Activated B cell treated with CpG ODN at 0.5 μM for 24 hours (primary cell): ENCODE data around the gene ADCY2. TPM values are rescaled to one million over a fixed set of nuclear protein-coding genes. Genes with fewer than 3 reads are reported as not detected.

Source experiments
- ATAC-seq: fragments of 200-7000 bp; cut with Tn5 transposase; one replicate; pipeline ENCODE4 v1.10.0; 2021; ENCODE audit warnings: low read depth, mild to moderate bottlenecking, moderate library complexity
- CTCF ChIA-PET: fragments of 350-600 bp; sonication (Branson Sonifier 250); formaldehyde crosslinking; loops from one replicate; lab custom pipeline; 2021; ENCODE audit warnings: antibody characterized with exemption; lab: Charles Lee
- POLR2A ChIA-PET: fragments of 350-600 bp; sonication (Branson Sonifier 250); formaldehyde crosslinking; loops from one replicate; lab custom pipeline; 2021; ENCODE audit warnings: antibody characterized with exemption; lab: Charles Lee
- DNase-seq: peaks from one replicate; pipeline ENCODE4 v3.0.0; 2022
- H3K27ac Mint-ChIP-seq: one replicate; pipeline ENCODE4 v1.8.0; 2020; ENCODE audit warnings: mixed read lengths
- H3K27me3 Mint-ChIP-seq: one replicate; pipeline ENCODE4 v1.8.0; 2021; ENCODE audit warnings: mixed read lengths
- H3K36me3 Mint-ChIP-seq: one replicate; pipeline ENCODE4 v1.8.0; 2021; ENCODE audit warnings: low read depth, mixed read lengths
- H3K4me1 Mint-ChIP-seq: one replicate; pipeline ENCODE4 v1.8.0; 2021; ENCODE audit warnings: mixed read lengths
- H3K4me3 Mint-ChIP-seq: one replicate; pipeline ENCODE4 v1.8.0; 2020; ENCODE audit warnings: mild to moderate bottlenecking, mixed read lengths
- H3K9me3 Mint-ChIP-seq: one replicate; pipeline ENCODE4 v1.8.0; 2020; ENCODE audit warnings: mixed read lengths
- intact Hi-C: fragments of 100-400 bp; cut with micrococcal nuclease; formaldehyde crosslinking; loops from one replicate; pipeline ENCODE4 v1.15.1; 2024
- total RNA-seq: library from RNA; stranded (reverse); gene quantifications from 2 replicates; pipeline ENCODE4 v1.2.3, GENCODE V29; 2022
- TF ChIP-seq, protein P1 (sequence below): fragments of 200-600 bp; IDR thresholded peaks from one replicate; pipeline ENCODE4 v1.8.0; 2022; ENCODE audit warnings: antibody characterized with exemption, mild to moderate bottlenecking

The ADCY2 gene
- total RNA-seq, 1 donor from 2014 or later, result not detected

DNA sequence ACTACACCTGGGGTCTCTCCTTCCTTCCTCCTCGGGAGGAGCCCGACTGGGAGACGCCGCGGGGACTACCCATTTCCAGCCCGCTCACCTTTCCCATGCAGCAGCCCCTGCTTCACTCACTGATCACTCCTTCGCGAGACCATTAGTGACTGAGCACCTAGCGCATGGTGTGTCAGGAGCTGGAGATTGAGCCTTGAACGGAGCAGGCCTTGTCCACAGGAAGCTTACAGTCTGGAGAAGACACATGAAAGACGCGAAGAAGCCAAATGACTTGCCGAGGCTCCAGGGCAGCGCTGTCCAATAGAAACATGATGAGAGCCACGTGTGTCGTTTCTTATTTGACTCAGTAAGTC is 455.3 kb downstream of the ADCY2 start:
- no peak for ATAC-seq
- POLR2A ChIA-PET, result interaction anchor here (0.6 to 2.1 kb wide), 2 partner anchors 10 to 18 kb away, joined by 3 to 12 read pairs; partner anchors contain the start of genes FASTKD3 and MTRR
- no peak overlapping the region for H3K27ac Mint-ChIP-seq
- H3K9me3 Mint-ChIP-seq, result peaks cover 3% of the 10 kb centered on the region
- H3K36me3 Mint-ChIP-seq, result no peaks in the 10 kb centered on the region
- TF ChIP-seq, protein P1, sequence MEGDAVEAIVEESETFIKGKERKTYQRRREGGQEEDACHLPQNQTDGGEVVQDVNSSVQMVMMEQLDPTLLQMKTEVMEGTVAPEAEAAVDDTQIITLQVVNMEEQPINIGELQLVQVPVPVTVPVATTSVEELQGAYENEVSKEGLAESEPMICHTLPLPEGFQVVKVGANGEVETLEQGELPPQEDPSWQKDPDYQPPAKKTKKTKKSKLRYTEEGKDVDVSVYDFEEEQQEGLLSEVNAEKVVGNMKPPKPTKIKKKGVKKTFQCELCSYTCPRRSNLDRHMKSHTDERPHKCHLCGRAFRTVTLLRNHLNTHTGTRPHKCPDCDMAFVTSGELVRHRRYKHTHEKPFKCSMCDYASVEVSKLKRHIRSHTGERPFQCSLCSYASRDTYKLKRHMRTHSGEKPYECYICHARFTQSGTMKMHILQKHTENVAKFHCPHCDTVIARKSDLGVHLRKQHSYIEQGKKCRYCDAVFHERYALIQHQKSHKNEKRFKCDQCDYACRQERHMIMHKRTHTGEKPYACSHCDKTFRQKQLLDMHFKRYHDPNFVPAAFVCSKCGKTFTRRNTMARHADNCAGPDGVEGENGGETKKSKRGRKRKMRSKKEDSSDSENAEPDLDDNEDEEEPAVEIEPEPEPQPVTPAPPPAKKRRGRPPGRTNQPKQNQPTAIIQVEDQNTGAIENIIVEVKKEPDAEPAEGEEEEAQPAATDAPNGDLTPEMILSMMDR, result no peak
- DNase-seq, result no peak
- intact Hi-C loops, result no loop called here
- peak overlapping the region; percentile 86 for H3K4me3 Mint-ChIP-seq
- CTCF ChIA-PET, result no interaction called here
- peaks cover 18% of the 10 kb centered on the region for H3K27me3 Mint-ChIP-seq
- peaks cover 18% of the 10 kb centered on the region for H3K4me1 Mint-ChIP-seq

DNA sequence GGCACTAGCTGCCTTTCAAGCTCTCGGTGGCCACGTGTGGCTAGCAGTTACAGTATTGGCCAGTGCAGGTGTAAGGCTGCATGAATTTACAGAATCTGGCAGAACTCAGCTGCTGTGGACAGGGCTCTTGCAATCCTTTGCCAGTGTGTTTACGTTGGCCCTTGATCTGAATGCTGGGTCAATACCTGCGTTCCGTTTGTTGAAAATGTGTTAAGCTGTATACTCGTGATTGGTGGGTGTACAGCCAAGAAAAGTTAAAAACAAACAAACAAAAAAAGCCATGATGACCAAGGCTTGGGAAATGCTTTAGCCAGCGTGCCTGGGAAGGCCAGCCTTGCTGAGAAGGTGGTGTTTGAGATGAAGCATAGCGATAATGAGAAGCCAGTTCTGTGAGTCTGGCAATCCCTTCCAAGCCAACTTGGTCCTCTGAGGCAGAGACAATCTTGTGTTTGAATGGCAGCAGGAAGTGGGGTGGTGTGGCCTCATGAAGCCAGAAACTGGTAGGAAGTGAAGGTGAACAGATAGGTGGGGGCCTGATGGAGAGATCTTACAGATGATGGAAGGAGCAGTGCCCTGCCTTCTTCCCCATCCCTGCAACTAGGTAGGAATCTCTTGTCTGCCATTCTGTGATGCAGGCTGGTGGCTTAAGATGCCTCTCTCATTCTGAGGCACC is 455.8 kb downstream of the ADCY2 start:
- Mint-ChIP-seq H3K27ac (no peak overlapping the region), H3K36me3 (no peaks in the 10 kb centered on the region), H3K4me3 (peak overlapping the region; percentile 86), H3K4me1 (peaks cover 18% of the 10 kb centered on the region), H3K27me3 (peaks cover 18% of the 10 kb centered on the region), H3K9me3 (peaks cover 3% of the 10 kb centered on the region)
- ATAC-seq (no peak), DNase-seq (no peak)
- TF ChIP-seq, protein P1, result no peak
- intact Hi-C loops, result no loop called here
- ChIA-PET CTCF (no interaction called here), POLR2A (interaction anchor here (2.1 kb wide), 1 partner anchor 18 kb away, joined by 12 read pairs; the partner anchor contains the start of genes FASTKD3 and MTRR)

DNA sequence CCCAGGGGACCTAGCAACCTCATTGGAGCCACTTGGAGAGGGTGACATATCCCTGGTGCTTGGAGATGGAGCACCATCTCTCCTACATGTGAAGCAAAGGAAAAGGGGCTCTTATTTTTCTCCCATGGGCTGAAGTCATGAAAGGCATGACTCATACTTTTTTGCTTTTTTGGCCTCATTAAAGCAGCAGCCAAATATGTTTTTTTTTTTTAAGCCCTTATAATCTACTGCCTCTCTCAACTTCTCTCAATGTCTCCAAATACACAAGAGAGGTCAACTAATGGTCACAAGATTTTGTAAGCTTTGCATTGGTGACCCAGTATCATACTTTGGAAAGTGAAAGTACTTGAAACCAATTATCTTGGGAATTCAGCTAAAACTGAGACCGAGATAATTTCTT is 456.6 kb downstream of the ADCY2 start:
- POLR2A ChIA-PET, result interaction anchor here (1.0 kb wide), 1 partner anchor 17 kb away, joined by 6 read pairs; the partner anchor contains the start of genes FASTKD3 and MTRR
- CTCF ChIA-PET, result no interaction called here
- DNase-seq (no peak), ATAC-seq (no peak)
- Mint-ChIP-seq H3K27ac (no peak overlapping the region), H3K36me3 (no peaks in the 10 kb centered on the region), H3K4me1 (peaks cover 18% of the 10 kb centered on the region), H3K27me3 (peaks cover 18% of the 10 kb centered on the region), H3K4me3 (peak overlapping the region; percentile 86), H3K9me3 (peaks cover 3% of the 10 kb centered on the region)
- TF ChIP-seq, protein P1, result no peak
- intact Hi-C loops, result no loop called here

DNA sequence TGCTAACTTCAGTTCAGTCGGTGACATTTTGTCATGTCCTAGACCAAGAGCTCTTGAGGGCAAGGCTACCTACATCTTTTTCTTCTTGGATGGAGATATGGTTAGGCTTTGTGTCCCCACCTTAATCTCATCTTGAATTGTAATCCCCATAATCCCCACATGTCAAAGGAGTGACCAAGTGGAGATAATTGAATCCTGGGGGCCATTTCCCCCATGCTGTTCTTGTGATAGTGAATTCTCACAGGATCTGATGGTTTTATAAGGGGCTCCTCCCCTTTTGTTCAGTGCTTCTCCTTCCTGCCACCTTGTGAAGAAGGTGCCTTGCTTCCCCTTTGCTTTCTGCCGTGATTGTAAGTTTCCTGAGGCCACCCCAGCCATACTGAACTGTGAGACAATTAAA is 457.1 kb downstream of the ADCY2 start:
- intact Hi-C loops, result no loop called here
- peaks cover 4% of the 10 kb centered on the region for H3K36me3 Mint-ChIP-seq
- TF ChIP-seq, protein P1, result no peak
- H3K9me3 Mint-ChIP-seq, result peaks cover 3% of the 10 kb centered on the region
- ATAC-seq (no peak), DNase-seq (no peak)
- ChIA-PET CTCF (no interaction called here), POLR2A (interaction anchor here (1.0 kb wide), 1 partner anchor 16 kb away, joined by 6 read pairs; the partner anchor contains the start of genes FASTKD3 and MTRR)
- peaks cover 18% of the 10 kb centered on the region for H3K27me3 Mint-ChIP-seq
- H3K4me3 Mint-ChIP-seq, result no peak overlapping the region
- peaks cover 18% of the 10 kb centered on the region for H3K4me1 Mint-ChIP-seq
- H3K27ac Mint-ChIP-seq, result no peak overlapping the region

DNA sequence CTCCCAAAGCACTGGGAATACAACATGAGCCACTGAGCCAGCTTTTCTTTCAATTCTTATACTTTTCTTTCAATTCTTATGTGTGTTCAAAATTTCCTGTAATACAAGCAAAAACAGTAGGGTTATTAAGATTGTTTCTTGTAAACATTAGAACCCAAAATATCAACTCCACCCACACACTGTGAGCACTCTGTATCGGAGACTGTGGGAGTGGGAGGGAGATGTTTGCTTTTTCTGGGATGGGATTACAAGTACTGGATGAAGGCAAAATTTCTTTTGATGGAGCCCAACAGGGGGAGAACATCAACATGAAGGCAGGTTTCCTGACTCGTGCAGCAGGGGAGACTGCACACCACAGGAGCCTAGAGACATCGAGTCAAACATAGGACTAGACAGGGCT is 459.7 kb downstream of the ADCY2 start:
- Mint-ChIP-seq H3K27me3 (peaks cover 6% of the 10 kb centered on the region), H3K27ac (no peak overlapping the region), H3K4me3 (no peak overlapping the region), H3K36me3 (peaks cover 27% of the 10 kb centered on the region), H3K4me1 (peaks cover 13% of the 10 kb centered on the region), H3K9me3 (peaks cover 3% of the 10 kb centered on the region)
- no peak for DNase-seq
- POLR2A ChIA-PET, result interaction anchor here (2.1 kb wide), 1 partner anchor 14 kb away, joined by 5 read pairs; the partner anchor contains the start of genes FASTKD3 and MTRR
- intact Hi-C loops, result no loop called here
- ATAC-seq, result no peak
- TF ChIP-seq, protein P1, result no peak
- CTCF ChIA-PET, result interaction anchor here (1.5 kb wide), 1 partner anchor 38 kb away, joined by 4 read pairs; no protein-coding TSS in a partner anchor
